Non-pigmented ciliary epithelial cell (primary cell): ENCODE measurements around the gene PLEKHG2.

ENCODE experiments used
- DNase-seq: peaks from one replicate; pipeline ENCODE4 v3.0.0-alpha.2; 2010; ENCODE audit warnings: low read depth

PLEKHG2 gene

GRCh38 chr19:39419003-39419402, 6.5 kb downstream of the PLEKHG2 start:
- DNase-seq, result no peak

- no peak for DNase-seq
Observed at GRCh38 chr19:39420769-39421168, 8.3 kb downstream of the PLEKHG2 start.

- DNase-seq, result no peak
Observed at GRCh38 chr19:39422020-39422419, 9.6 kb downstream of the PLEKHG2 start.

- no peak for DNase-seq
Observed at GRCh38 chr19:39423258-39424086, 11.0 kb downstream of the PLEKHG2 start.

- DNase-seq, result no peak
Observed at GRCh38 chr19:39424934-39425333, 12.5 kb downstream of the PLEKHG2 start.

- DNase-seq, result no peak
Observed at GRCh38 chr19:39425744-39426143, 13.3 kb downstream of the PLEKHG2 start.

- no peak for DNase-seq
Observed at GRCh38 chr19:39426170-39426569, 13.7 kb downstream of the PLEKHG2 start.

- DNase-seq, result no peak
Observed at GRCh38 chr19:39427707-39428106, 15.2 kb downstream of the PLEKHG2 start.

GRCh38 chr19:39428283-39429112, 16.0 kb downstream of the PLEKHG2 start:
- DNase-seq, result no peak

- peak; percentile 99 for DNase-seq
Observed at GRCh38 chr19:39430675-39431593, 18.5 kb downstream of the PLEKHG2 start.

- no peak for DNase-seq
Observed at GRCh38 chr19:39432677-39433025, 20.2 kb downstream of the PLEKHG2 start.

- DNase-seq, result no peak
Observed at GRCh38 chr19:39433480-39434079, 21.1 kb downstream of the PLEKHG2 start.

GRCh38 chr19:39434123-39435076, 21.9 kb downstream of the PLEKHG2 start:
- no peak for DNase-seq

GRCh38 chr19:39435499-39436349, 23.3 kb downstream of the PLEKHG2 start, which contains the start of gene RPS16:
Gene RPS16, minus strand, starts transcription at chr19:39435949. Its CDS starts 54 bp downstream, at chr19:39435895.
- peak; percentile 79 for DNase-seq

- DNase-seq, result no peak
Observed at GRCh38 chr19:39436350-39436716, 23.9 kb downstream of the PLEKHG2 start.

- no peak for DNase-seq
Observed at GRCh38 chr19:39438270-39438934, 25.9 kb downstream of the PLEKHG2 start.

- no peak for DNase-seq
Observed at GRCh38 chr19:39444598-39445195, 32.2 kb downstream of the PLEKHG2 start.
